Glomerular visceral epithelial cell (primary cell): ENCODE measurements around the gene PLCG2.
"Not testable (repeated sequence)": the region's sequence is repeated elsewhere in the genome, so short reads cannot be mapped to it uniquely, and the experiment has no call there.

Experiments
- DNase-seq: peaks from one replicate; pipeline ENCODE4 v3.0.0-alpha.2; 2016; ENCODE audit errors: extremely low spot score

Gene PLCG2

DNA sequence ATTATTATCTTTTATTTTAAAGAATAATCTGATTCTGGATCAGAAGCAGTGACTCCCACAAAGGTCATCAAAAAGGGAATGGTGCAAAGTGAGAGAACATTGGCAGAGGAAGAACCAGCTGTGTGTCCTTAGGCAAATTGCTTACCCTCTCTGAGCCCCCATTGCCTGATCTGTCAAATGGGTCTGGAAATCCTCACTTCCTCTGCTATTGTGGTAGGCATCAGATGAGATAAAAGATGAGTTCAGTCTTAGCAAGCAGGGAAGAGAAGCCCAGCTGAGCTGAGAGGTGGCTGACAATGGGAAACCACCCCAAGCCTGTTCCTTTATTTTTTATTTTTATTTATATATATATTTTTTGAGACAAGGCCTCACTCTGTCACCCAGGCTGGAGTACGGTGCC, 24.2 kb upstream of the PLCG2 start:
- DNase-seq: no peak

DNA sequence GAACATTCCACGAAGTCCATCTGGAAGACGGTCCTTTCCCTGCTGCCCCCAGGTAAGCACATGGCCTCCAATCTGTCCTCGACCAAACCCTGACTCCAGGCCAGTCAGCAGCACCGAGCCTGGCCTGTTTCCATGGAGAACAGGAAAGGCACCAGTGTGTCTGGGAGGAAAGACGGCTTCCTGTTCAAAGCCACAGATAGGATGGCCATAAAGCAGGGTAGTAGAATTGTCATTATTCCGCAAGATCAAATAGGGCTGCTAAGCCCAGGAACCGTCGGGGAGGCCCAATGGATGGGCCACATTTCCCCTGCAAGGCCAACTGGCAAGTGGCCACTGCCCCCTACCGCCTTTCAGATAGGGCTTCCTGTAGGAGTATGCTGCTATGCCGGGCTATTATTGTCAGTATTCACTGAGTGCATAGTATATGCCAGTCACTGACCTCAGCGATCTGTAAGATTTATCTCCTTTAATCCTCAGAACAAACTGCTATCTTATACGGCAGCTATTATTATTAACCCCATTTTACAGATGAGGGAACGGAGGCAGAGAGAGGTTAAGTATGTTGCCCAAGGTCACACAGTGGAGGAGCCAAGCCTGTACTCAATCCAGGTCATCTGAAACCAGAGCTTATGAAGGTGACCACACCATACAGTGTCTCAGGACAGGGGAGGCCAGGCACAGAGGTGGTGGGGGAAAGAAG, 23.0 kb upstream of the PLCG2 start:
- no peak for DNase-seq

- DNase-seq: no peak
These were observed 22.3 kb upstream of the PLCG2 start for GRCh38 chr16:81756615-81757356.

DNA sequence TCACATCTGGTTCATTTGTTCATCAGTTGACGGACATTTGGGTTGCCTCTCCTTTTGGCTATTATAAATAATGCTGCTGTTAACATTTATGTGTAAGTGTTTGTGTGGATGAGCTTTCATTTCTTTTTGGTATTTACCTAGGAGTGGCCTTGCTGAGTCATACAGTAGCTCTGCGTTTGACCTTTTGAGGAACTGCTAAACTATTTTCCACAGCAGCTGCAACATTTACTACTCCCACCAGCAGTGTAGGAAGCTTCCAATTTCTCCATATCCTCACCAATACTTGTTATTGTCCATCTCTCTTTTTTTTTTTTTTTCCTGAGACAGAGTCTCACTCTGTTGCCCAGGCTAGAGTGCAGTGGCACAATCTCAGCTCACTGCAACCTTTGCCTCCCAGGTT, 20.7 kb upstream of the PLCG2 start:
- DNase-seq: no peak

DNA sequence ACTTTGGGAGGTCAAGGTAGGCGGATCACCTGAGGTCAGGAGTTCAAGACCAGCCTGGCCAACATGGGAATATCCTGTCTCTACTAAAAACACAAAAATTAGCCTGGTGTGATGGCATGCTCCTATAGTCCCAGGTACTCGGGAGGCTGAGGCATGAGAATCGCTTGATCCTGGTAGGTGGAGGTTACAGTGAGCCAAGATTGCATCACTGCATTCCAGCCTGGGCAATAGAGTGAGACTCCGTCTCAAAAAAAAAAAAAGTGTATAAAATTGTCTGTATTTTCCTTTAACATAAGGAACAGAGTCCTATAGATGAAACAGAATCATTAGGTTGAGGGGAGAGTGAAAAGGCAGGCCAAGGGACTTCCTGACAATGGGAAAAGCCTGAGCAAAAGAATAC, 16.8 kb upstream of the PLCG2 start:
- DNase-seq: not testable (repeated sequence)

DNA sequence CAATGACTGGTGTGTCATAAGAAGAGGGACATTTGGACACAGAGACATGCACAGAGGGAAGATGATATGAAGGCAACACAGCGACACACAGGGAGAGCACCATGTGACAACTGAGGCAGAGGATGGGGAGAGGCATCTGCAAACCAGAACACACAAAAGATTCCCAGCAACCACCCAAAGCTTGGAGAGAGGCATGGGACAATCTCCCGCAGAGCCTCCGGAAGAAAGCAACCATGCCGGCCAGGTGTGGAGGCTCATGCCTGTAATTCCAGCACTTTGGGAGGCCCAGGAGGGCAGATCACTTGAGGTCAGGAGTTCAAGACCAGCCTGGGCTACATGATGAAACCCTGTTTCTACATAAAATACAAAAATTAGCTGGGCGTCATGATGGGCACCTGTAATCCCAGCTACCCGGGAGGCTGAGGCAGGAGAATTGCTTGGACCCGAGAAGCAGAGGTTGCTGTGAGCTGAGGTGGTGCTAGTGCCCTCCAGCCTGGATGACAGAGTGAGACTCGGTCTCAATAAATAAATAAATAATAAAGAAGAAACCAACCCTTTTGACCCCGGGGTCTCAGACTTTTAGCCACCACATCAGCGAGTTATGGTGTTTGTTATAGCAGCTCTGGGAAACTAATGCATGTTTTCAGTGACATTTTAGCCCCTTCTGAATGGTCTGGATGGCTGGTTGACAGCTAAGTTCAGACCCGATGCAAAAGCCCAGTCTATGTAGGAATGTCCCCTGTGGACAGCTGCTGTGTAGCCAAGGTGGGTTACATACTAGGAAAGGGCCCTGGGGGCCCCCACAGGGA, 13.8 kb upstream of the PLCG2 start:
- no peak for DNase-seq

DNA sequence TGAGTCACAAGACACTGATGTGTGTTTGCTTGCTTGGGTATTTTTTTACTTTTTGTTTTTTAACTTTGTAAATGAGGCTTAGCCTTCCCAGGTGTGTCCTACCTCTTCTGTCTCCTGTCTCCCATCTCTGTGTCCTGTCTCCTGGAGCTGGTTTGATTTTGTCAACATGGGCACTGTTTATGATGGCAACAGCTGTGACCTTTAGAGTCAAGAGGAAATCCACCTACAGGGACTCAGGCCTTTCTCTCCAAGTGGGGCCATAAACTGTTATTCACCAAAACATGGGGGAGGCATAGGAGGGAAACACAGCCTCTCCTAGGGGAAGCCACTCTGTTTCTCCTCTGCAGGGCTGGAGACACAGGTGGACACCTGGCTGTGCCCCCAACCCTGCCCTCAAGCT, 13.1 kb upstream of the PLCG2 start:
- no peak for DNase-seq

GRCh38 chr16:81767987-81768592, 11.0 kb upstream of the PLCG2 start:
- DNase-seq: no peak

- no peak for DNase-seq
These were observed 9.1 kb upstream of the PLCG2 start for GRCh38 chr16:81770008-81770407.

- DNase-seq: no peak
These were observed 4.7 kb upstream of the PLCG2 start for GRCh38 chr16:81774348-81774747.

- DNase-seq: no peak
These were observed 3.5 kb upstream of the PLCG2 start for GRCh38 chr16:81775570-81775969.

- no peak for DNase-seq
These were observed 860 bp upstream of the PLCG2 start for GRCh38 chr16:81778231-81778630.

GRCh38 chr16:81779536-81780320, 637 bp downstream of the PLCG2 start:
- peak; percentile 13 for DNase-seq

GRCh38 chr16:81780350-81780749, 1.3 kb downstream of the PLCG2 start:
- no peak for DNase-seq

GRCh38 chr16:81782236-81782635, 3.1 kb downstream of the PLCG2 start:
- no peak for DNase-seq

- DNase-seq: no peak
These were observed 5.1 kb downstream of the PLCG2 start for GRCh38 chr16:81784072-81784795.

DNA sequence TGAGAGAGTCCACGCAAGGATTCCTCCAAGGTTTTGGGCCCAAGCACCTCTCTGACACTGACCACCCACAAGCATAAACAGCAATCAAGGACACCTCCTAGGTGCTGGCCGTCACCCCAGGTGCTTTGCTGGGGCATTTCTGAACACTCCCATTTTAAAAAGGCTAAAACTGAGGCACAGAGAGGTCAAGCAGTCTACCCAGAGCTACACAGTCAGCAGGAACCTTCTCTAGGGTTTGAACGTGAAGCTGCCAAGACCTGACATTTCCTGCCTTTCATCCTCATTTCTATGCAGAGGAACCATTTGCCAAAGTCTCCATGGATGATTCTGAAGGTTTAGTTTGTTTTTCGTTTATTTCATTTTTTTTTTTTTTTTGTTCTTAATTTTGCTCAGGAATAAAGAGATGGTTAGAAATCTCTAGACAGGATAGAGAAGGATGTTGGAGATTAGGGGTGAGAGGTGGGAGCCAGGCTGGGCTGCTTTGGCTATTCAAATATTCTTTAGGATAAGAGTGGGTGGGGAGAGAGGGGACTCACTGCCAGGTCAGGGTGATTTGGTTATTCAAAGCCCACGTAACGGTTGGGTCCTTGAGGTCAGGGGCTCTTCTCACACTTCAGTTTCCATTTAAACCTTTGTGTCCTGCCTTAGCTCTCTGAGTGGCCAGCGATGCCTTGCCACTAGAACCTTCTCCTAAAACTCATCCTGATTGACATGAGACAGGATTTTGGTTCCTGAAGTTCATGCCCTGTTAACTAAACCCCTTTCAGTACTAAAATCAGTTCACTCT, 6.2 kb downstream of the PLCG2 start:
- no peak for DNase-seq

GRCh38 chr16:81786321-81786720, 7.2 kb downstream of the PLCG2 start:
- DNase-seq: peak; percentile 35

DNA sequence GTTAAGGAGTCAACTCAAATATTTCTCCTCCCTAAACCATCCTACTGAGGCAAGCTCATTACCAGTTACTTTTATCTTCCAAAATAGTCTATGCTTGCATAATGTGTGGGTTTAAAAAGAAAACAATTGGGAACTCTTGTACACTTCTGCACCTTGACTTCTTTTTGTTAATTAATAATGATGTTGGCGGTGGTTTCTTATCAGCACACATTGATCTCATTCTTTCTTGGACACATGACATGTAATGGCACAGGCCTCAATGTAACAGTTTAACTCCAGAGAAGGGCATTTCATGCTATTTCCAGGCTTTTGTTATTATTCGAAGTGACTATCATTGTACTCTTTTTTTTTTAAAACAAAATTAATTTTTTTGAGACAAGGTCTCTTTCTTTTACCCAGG, 7.8 kb downstream of the PLCG2 start:
- DNase-seq: no peak

DNA sequence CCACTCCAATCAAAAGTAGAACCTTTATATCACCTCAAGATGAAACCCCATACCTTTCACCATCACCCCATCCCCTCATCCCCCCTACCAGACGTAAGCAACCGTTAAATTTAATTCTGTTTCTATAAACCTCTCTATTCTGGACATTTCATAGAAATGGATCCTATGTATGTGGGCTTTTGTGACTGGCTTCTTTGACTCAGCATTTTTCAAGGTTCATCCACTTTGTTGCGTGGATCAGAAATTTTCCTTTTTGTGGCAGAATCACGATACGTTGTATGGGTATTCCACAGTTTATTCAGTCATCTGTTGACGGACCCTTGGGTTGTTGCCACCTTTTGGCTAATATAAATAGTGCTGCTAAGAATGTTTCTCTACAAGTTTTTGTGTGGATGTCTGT, 8.6 kb downstream of the PLCG2 start:
- DNase-seq: no peak
